GM12874 (cell line): Measurements from ENCODE around the gene CCDC200.
"Not testable (repeated sequence)": the region's sequence is repeated elsewhere in the genome, so short reads cannot be mapped to it uniquely, and the experiment has no call there.

Experiments used
- CTCF ChIP-seq: IDR thresholded peaks from 2 replicates; pipeline ENCODE4 v1.5.1; 2011; ENCODE audit warnings: low read depth, mild to moderate bottlenecking, control low read depth, low read length, moderate library complexity; ENCODE audit not compliant: insufficient read depth

The CCDC200 gene

GRCh38 chr17:43228020-43228782 lies at the start of gene CCDC200:
CCDC200 (minus strand) TSS chr17:43228623; CDS start chr17:43228554, 69 bp downstream.
- TF ChIP-seq CTCF: not testable (repeated sequence)

GRCh38 chr17:43233877-43234276 lies 5.5 kb upstream of the CCDC200 start, which contains the start of gene RNU2-1:
RNU2-1 (minus strand) TSS chr17:43233977.
- TF ChIP-seq CTCF: not testable (repeated sequence)

- no peak for TF ChIP-seq CTCF
Measured at GRCh38 chr17:43226393-43226792, 2.0 kb downstream of the CCDC200 start.

GRCh38 chr17:43224146-43224705 lies 4.2 kb downstream of the CCDC200 start:
- TF ChIP-seq CTCF: no peak

GRCh38 chr17:43220511-43221125 lies 7.8 kb downstream of the CCDC200 start:
- no peak for TF ChIP-seq CTCF

GRCh38 chr17:43219746-43220380 lies 8.6 kb downstream of the CCDC200 start:
- TF ChIP-seq CTCF: no peak

- TF ChIP-seq CTCF: no peak
Measured at GRCh38 chr17:43219001-43219400, 9.4 kb downstream of the CCDC200 start.
